A549 (cell line): ENCODE measurements around the gene ABTB1. TPM values are rescaled to one million over a fixed set of nuclear protein-coding genes. Genes with fewer than 3 reads are reported as not detected.

ENCODE experiments used
- ATAC-seq, 2 experiments: fragments of 200-7000 bp in 1 of 2; fragments of >200 bp in 1 of 2; cut with Nextera tagmentation in 1 of 2; cut with Tn5 transposase in 1 of 2; 3 replicates each; pipeline versions ENCODE4 v1.8.0 to v1.9.1; 2018 to 2020; ENCODE audit warnings: mild to moderate bottlenecking in 1 of 2, moderate library complexity in 1 of 2
- CTCF ChIA-PET: fragments of 300-600 bp; sonication (Branson Sonifier 250); formaldehyde crosslinking; extraction: SDS; loops from one replicate; lab custom pipeline; 2021; ENCODE audit warnings: antibody characterized with exemption, inconsistent platforms; lab: Yijun Ruan, JAX
- POLR2A ChIA-PET: fragments of 350-600 bp; formaldehyde crosslinking; extraction: SDS; loops from one replicate; lab custom pipeline; 2021; ENCODE audit warnings: antibody characterized with exemption, inconsistent platforms; lab: Yijun Ruan, JAX
- DNase-seq, 2 experiments: peaks; one replicate each; pipeline versions ENCODE4 v3.0.0 to v3.0.0-alpha.2; 2011 to 2016; ENCODE audit warnings: low read depth in 1 of 2, low spot score in 1 of 2
- FAIRE-seq: peaks from 2 replicates; lab custom pipeline; 2011; peaks lifted over from hg19 to GRCh38; lab: Jason Lieb, UNC
- H3K27ac ChIP-seq, 2 experiments: fragments of >200 bp; sonication (Bioruptor Twin); formaldehyde crosslinking; 3 replicates each; pipeline ENCODE4 v1.5.1; 2016 to 2017
- H3K4me1 ChIP-seq: fragments of >200 bp; sonication (Bioruptor Twin); formaldehyde crosslinking; 3 replicates; pipeline ENCODE4 v1.6.1; 2016
- H3K4me2 ChIP-seq: fragments of >200 bp; sonication (Bioruptor Twin); formaldehyde crosslinking; 3 replicates; pipeline ENCODE4 v1.6.1; 2016
- H3K4me3 ChIP-seq: fragments of >200 bp; sonication (Bioruptor Twin); formaldehyde crosslinking; 3 replicates; pipeline ENCODE4 v1.5.1; 2016
- H3K9me3 ChIP-seq: fragments of >200 bp; sonication (Bioruptor Twin); formaldehyde crosslinking; 3 replicates; pipeline ENCODE4 v1.6.1; 2016
- ATOH8 ChIP-seq: fragments of 250-450 bp; sonication (Bioruptor Pico); IDR thresholded peaks from 2 replicates; pipeline ENCODE4 v1.5.0; 2020; ENCODE audit warnings: low read depth, mild to moderate bottlenecking, moderate library complexity
- BHLHE40 ChIP-seq: IDR thresholded peaks from 2 replicates; pipeline ENCODE4 v1.6.1; 2012; ENCODE audit warnings: low read depth, low read length, inconsistent platforms
- CBX2 ChIP-seq: fragments of 200-600 bp; sonication (generic); IDR thresholded peaks from 2 replicates; pipeline ENCODE4 v1.6.1; 2016; ENCODE audit warnings: low read depth, mild to moderate bottlenecking, borderline replicate concordance
- CEBPB ChIP-seq, 2 experiments: fragments of >200 bp in 1 of 2; sonication (Bioruptor Twin) in 1 of 2; formaldehyde crosslinking in 1 of 2; IDR thresholded peaks; 2 replicates each; pipeline ENCODE4 v1.6.1; 2012 to 2016
- E2F6 ChIP-seq: IDR thresholded peaks from 2 replicates; pipeline ENCODE4 v1.6.1; 2012; ENCODE audit warnings: low read depth, borderline replicate concordance
- ELK1 ChIP-seq: fragments of 150-350 bp; IDR thresholded peaks from 2 replicates; pipeline ENCODE4 v1.6.1; 2014; ENCODE audit warnings: low read depth, mild to moderate bottlenecking, low read length
- EP300 ChIP-seq, 2 experiments: fragments of >200 bp; sonication (Bioruptor Twin); formaldehyde crosslinking; IDR thresholded peaks; 2 replicates in 1 of 2; 3 replicates in 1 of 2; pipeline ENCODE4 v1.6.1; 2016 to 2017
- FOXS1 ChIP-seq: fragments of 250-450 bp; sonication (Bioruptor Pico); IDR thresholded peaks from 2 replicates; pipeline ENCODE4 v1.5.0; 2020; ENCODE audit warnings: mild to moderate bottlenecking, moderate library complexity
- HEYL ChIP-seq: fragments of 250-450 bp; sonication (Bioruptor Pico); IDR thresholded peaks from 2 replicates; pipeline ENCODE4 v1.8.0; 2021; ENCODE audit warnings: mild to moderate bottlenecking, moderate library complexity
- JUN ChIP-seq, 2 experiments: fragments of >200 bp; sonication (Bioruptor Twin); formaldehyde crosslinking; IDR thresholded peaks; 2 replicates in 1 of 2; 3 replicates in 1 of 2; pipeline ENCODE4 v1.6.1; 2016 to 2017
- JUNB ChIP-seq: fragments of >200 bp; sonication (Bioruptor Twin); formaldehyde crosslinking; IDR thresholded peaks from 2 replicates; pipeline ENCODE4 v1.6.1; 2016
- KDM1A ChIP-seq: fragments of 200-600 bp; sonication (generic); IDR thresholded peaks from 2 replicates; pipeline ENCODE4 v1.6.1; 2016; ENCODE audit warnings: low read depth, mild to moderate bottlenecking
- MAFK ChIP-seq: fragments of 450-650 bp; IDR thresholded peaks from 2 replicates; pipeline ENCODE4 v1.6.1; 2014; ENCODE audit not compliant: partially characterized antibody
- MAX ChIP-seq: IDR thresholded peaks from 2 replicates; pipeline ENCODE4 v1.6.1; 2012
- MAZ ChIP-seq: fragments of 150-350 bp; IDR thresholded peaks from 2 replicates; pipeline ENCODE4 v1.6.1; 2014; ENCODE audit warnings: antibody characterized with exemption, low read depth, low read length, borderline replicate concordance
- NFE2L2 ChIP-seq: fragments of 150-350 bp; conservative IDR thresholded peaks from 2 replicates; pipeline ENCODE4 v1.6.1; 2014; ENCODE audit warnings: low read length
- NR3C1 ChIP-seq: fragments of >200 bp; sonication (Bioruptor Twin); formaldehyde crosslinking; IDR thresholded peaks from 3 replicates; pipeline ENCODE4 v1.6.1; 2017
- PBX3 ChIP-seq: IDR thresholded peaks from 2 replicates; pipeline ENCODE4 v1.6.1; 2012
- PHF8 ChIP-seq: fragments of 200-600 bp; sonication (generic); IDR thresholded peaks from 2 replicates; pipeline ENCODE4 v1.6.1; 2016; ENCODE audit warnings: low read depth, mild to moderate bottlenecking, antibody characterized with exemption, moderate library complexity, borderline replicate concordance
- POLR2A ChIP-seq: IDR thresholded peaks from 2 replicates; pipeline ENCODE4 v1.6.1; 2012; ENCODE audit warnings: mild to moderate bottlenecking, low read length
- RARB ChIP-seq: fragments of 250-450 bp; sonication (Bioruptor Pico); IDR thresholded peaks from 2 replicates; pipeline ENCODE4 v1.8.0; 2021; ENCODE audit warnings: mild to moderate bottlenecking, moderate library complexity
- SREBF2 ChIP-seq: fragments of 450-650 bp; IDR thresholded peaks from 2 replicates; pipeline ENCODE4 v1.6.1; 2014; ENCODE audit warnings: mild to moderate bottlenecking, moderate library complexity
- USF2 ChIP-seq: fragments of 450-650 bp; IDR thresholded peaks from 2 replicates; pipeline ENCODE4 v1.6.1; 2014; ENCODE audit warnings: antibody characterized with exemption
- ZC3H11A ChIP-seq: fragments of 450-650 bp; IDR thresholded peaks from 2 replicates; pipeline ENCODE4 v1.6.1; 2014; ENCODE audit warnings: antibody characterized with exemption, mild to moderate bottlenecking
- ZFP36 ChIP-seq: fragments of 450-650 bp; IDR thresholded peaks from 2 replicates; pipeline ENCODE4 v1.6.1; 2014; ENCODE audit warnings: borderline replicate concordance; ENCODE audit not compliant: partially characterized antibody
- ZSCAN20 ChIP-seq: fragments of 250-450 bp; sonication (Bioruptor Pico); IDR thresholded peaks from 2 replicates; pipeline ENCODE4 v1.8.0; 2022; ENCODE audit warnings: mild to moderate bottlenecking, moderate library complexity
- WGBS: methylation state at CpG from one replicate; pipeline ENCODE4 v1.1.6; 2017; ENCODE audit errors: missing lambda C conversion rate; 5-methylcytosine and 5-hydroxymethylcytosine counted together
- polyA plus RNA-seq, 4 experiments: library from polyadenylated mRNA; depleted of rRNA in 3 of 4; stranded (reverse); fragments of >200 nt; fragmentation: RNase III in 1 of 4; extraction: RNeasy Plus Mini Kit Qiagen cat#74134 plus additional on column Dnase treatment in 1 of 4; gene quantifications; 2 replicates in 3 of 4; 3 replicates in 1 of 4; pipeline ENCODE4 v1.2.3, GENCODE V29; 2011 to 2017

The ABTB1 gene
- polyA plus RNA-seq, 2 of the 4 experiments (the other 2 are of a cell fraction): 9.7 to 13.2 TPM

GRCh38 chr3:127717357-127718244 lies 44.8 kb downstream of the ABTB1 start:
- ATAC-seq: no peak
- Histone ChIP-seq H3K27ac (no peak overlapping the region), H3K9me3 (no peaks in the 10 kb centered on the region), H3K4me2 (no peak overlapping the region), H3K4me3 (no peak overlapping the region), H3K4me1 (no peaks in the 10 kb centered on the region)
- POLR2A ChIA-PET: no interaction called here
- DNase-seq: no peak
- 88% methylated on average over 12 of the region's 14 CpGs for WGBS
- no peak for FAIRE-seq
- TF ChIP-seq KDM1A (no peak), MAFK (no peak), PBX3 (no peak), SREBF2 (no peak), POLR2A (no peak), RARB (CRISPR knock-in tag) (no peak), PHF8 (no peak), EP300 (IDR thresholded peaks at IDR 0.05) (no peak)
- CTCF ChIA-PET: interaction anchor here (0.9 to 1.0 kb wide), 2 partner anchors 20 to 867 kb away, joined by 3 read pairs; no protein-coding TSS in a partner anchor

GRCh38 chr3:127718245-127718915 lies 45.6 kb downstream of the ABTB1 start:
- Histone ChIP-seq H3K4me2 (no peak overlapping the region), H3K4me3 (no peak overlapping the region), H3K4me1 (no peaks in the 10 kb centered on the region), H3K27ac (no peak overlapping the region), H3K9me3 (no peaks in the 10 kb centered on the region)
- 87% methylated on average over 7 of the region's 7 CpGs for WGBS
- no peak for DNase-seq
- ChIA-PET CTCF (interaction anchor here (0.9 kb wide), 1 partner anchor 866 kb away, joined by 3 read pairs; no protein-coding TSS in a partner anchor), POLR2A (no interaction called here)
- TF ChIP-seq HEYL (CRISPR knock-in tag): no peak
- TF ChIP-seq NR3C1: no peak
- no peak for TF ChIP-seq BHLHE40
- no peak for TF ChIP-seq ZFP36
- TF ChIP-seq MAX: no peak
- TF ChIP-seq POLR2A: no peak
- no peak for TF ChIP-seq NFE2L2
- TF ChIP-seq ELK1: no peak
- TF ChIP-seq CBX2: no peak
- TF ChIP-seq E2F6: no peak
- TF ChIP-seq USF2: no peak
- no peak for TF ChIP-seq JUNB
- FAIRE-seq: no peak
- no peak for ATAC-seq

GRCh38 chr3:127718916-127719290 lies 46.2 kb downstream of the ABTB1 start:
- Histone ChIP-seq H3K4me3 (no peak overlapping the region), H3K9me3 (no peaks in the 10 kb centered on the region), H3K27ac (no peak overlapping the region), H3K4me2 (no peak overlapping the region), H3K4me1 (no peaks in the 10 kb centered on the region)
- FAIRE-seq (no peak), DNase-seq (no peak), ATAC-seq (no peak)
- CTCF ChIA-PET: no interaction called here
- POLR2A ChIA-PET: no interaction called here
- TF ChIP-seq ATOH8 (CRISPR knock-in tag) (no peak), FOXS1 (no peak), ZC3H11A (no peak), CEBPB (IDR thresholded peaks at IDR 0.05) (no peak), MAZ (no peak), JUN (IDR thresholded peaks at IDR 0.05) (no peak), JUNB (no peak), ZSCAN20 (no peak), ELK1 (no peak)
- WGBS: 75% methylated on average over 2 of the region's 3 CpGs
